GM23338 (cell line): ENCODE results near the gene SYPL2. TPM values are rescaled to one million over a fixed set of nuclear protein-coding genes. Genes with fewer than 3 reads are reported as not detected.

Source experiments
- ATAC-seq: fragments of 200-7000 bp; cut with Tn5 transposase; 3 replicates; pipeline ENCODE4 v1.9.1; 2020
- DNase-seq: peaks from one replicate; pipeline ENCODE4 v3.0.0-alpha.2; 2015; ENCODE audit warnings: low spot score
- H2AFZ ChIP-seq: fragments of 200-600 bp; sonication (generic); 2 replicates; pipeline ENCODE4 v1.8.0; 2016; ENCODE audit warnings: antibody characterized with exemption, mild to moderate bottlenecking, moderate library complexity
- H3F3A ChIP-seq: fragments of 200-600 bp; sonication (generic); replicated peaks from 2 replicates; pipeline ENCODE4 v1.8.0; 2017; ENCODE audit warnings: antibody characterized with exemption, mixed run types, low read depth
- H3K27ac ChIP-seq: fragments of 200-600 bp; sonication (generic); 2 replicates; pipeline ENCODE4 v1.6.1; 2016; ENCODE audit warnings: low read depth
- H3K27me3 ChIP-seq: fragments of 200-600 bp; sonication (generic); 2 replicates; pipeline ENCODE4 v1.8.0; 2016; ENCODE audit warnings: mild to moderate bottlenecking, mixed run types, moderate library complexity; ENCODE audit not compliant: insufficient read depth
- H3K36me3 ChIP-seq: fragments of 200-600 bp; sonication (generic); 2 replicates; pipeline ENCODE4 v1.8.0; 2016; ENCODE audit warnings: mild to moderate bottlenecking; ENCODE audit not compliant: insufficient read depth
- H3K4me1 ChIP-seq: fragments of 200-600 bp; sonication (generic); 2 replicates; pipeline ENCODE4 v1.8.0; 2016; ENCODE audit warnings: mild to moderate bottlenecking, moderate library complexity; ENCODE audit not compliant: insufficient read depth
- H3K4me2 ChIP-seq: fragments of 200-600 bp; sonication (generic); 2 replicates; pipeline ENCODE4 v1.7.1; 2017; ENCODE audit warnings: mixed run types
- H3K4me3 ChIP-seq: fragments of 200-600 bp; sonication (generic); 2 replicates; pipeline ENCODE4 v1.6.1; 2016; ENCODE audit warnings: mixed run types
- H3K79me2 ChIP-seq: fragments of 200-600 bp; sonication (generic); replicated peaks from 2 replicates; pipeline ENCODE4 v1.8.0; 2017; ENCODE audit warnings: mild to moderate bottlenecking; ENCODE audit not compliant: insufficient read depth
- H3K9me2 ChIP-seq: fragments of 200-600 bp; sonication (generic); 2 replicates; pipeline ENCODE4 v1.8.0; 2017; ENCODE audit not compliant: insufficient read depth
- H4K20me1 ChIP-seq: fragments of 200-600 bp; sonication (generic); replicated peaks from 2 replicates; pipeline ENCODE4 v1.8.0; 2017; ENCODE audit warnings: mild to moderate bottlenecking; ENCODE audit not compliant: insufficient read depth
- H3K27ac Mint-ChIP-seq: 2 replicates; pipeline ENCODE4 v1.8.0; 2020; ENCODE audit warnings: inconsistent platforms, mild to moderate bottlenecking, moderate library complexity, mixed read lengths
- H3K27me3 Mint-ChIP-seq: 3 replicates; pipeline ENCODE4 v1.8.0; 2022; ENCODE audit warnings: low read depth, mild to moderate bottlenecking, moderate library complexity, mixed read lengths, inconsistent platforms; ENCODE audit not compliant: insufficient read depth, poor library complexity
- H3K36me3 Mint-ChIP-seq: 3 replicates; pipeline ENCODE4 v1.8.0; 2021; ENCODE audit warnings: low read depth, mild to moderate bottlenecking, inconsistent platforms, moderate library complexity, mixed read lengths
- H3K4me1 Mint-ChIP-seq: 3 replicates; pipeline ENCODE4 v1.8.0; 2020; ENCODE audit warnings: mild to moderate bottlenecking, inconsistent platforms, mixed read lengths
- H3K4me3 Mint-ChIP-seq: 3 replicates; pipeline ENCODE4 v1.8.0; 2021; ENCODE audit warnings: moderate library complexity, mild to moderate bottlenecking, inconsistent platforms, mixed read lengths
- H3K9me3 Mint-ChIP-seq: 3 replicates; pipeline ENCODE4 v1.8.0; 2020; ENCODE audit warnings: moderate library complexity, mild to moderate bottlenecking, inconsistent platforms, mixed read lengths
- ETS1 ChIP-seq: IDR thresholded peaks from 2 replicates; pipeline ENCODE4 v1.6.1; 2016; ENCODE audit warnings: antibody characterized with exemption
- JUNB ChIP-seq: IDR thresholded peaks from one replicate; pipeline ENCODE4 v1.6.1; 2016; ENCODE audit warnings: antibody characterized with exemption; ENCODE audit not compliant: unreplicated experiment
- NANOG ChIP-seq: IDR thresholded peaks from 2 replicates; pipeline ENCODE4 v1.6.1; 2016; ENCODE audit warnings: antibody characterized with exemption, borderline replicate concordance
- POLR2AphosphoS5 ChIP-seq: IDR thresholded peaks from 2 replicates; pipeline ENCODE4 v1.6.1; 2016; ENCODE audit warnings: antibody characterized with exemption, low read depth
- REST ChIP-seq: IDR thresholded peaks from one replicate; pipeline ENCODE4 v1.6.1; 2018; ENCODE audit warnings: antibody characterized with exemption; ENCODE audit not compliant: unreplicated experiment
- STAT1 ChIP-seq: IDR thresholded peaks from one replicate; pipeline ENCODE4 v1.6.1; 2016; ENCODE audit warnings: antibody characterized with exemption; ENCODE audit not compliant: unreplicated experiment
- polyA plus RNA-seq: library from polyadenylated mRNA; unstranded; fragments of >200 nt; fragmentation: Nextera tagmentation; extraction: Ambion mirVana; gene quantifications from 2 replicates; pipeline ENCODE4 v1.2.1, GENCODE V29; 2016
- total RNA-seq: library from RNA; depleted of rRNA; stranded (reverse); fragments of >200 nt; shearing (Covaris generic); gene quantifications from 2 replicates; pipeline ENCODE4 v1.2.3, GENCODE V29; 2014

The SYPL2 gene
- total and polyA plus RNA-seq, 2 experiments from 2014 or later = 0.40 to 0.49 TPM

DNA sequence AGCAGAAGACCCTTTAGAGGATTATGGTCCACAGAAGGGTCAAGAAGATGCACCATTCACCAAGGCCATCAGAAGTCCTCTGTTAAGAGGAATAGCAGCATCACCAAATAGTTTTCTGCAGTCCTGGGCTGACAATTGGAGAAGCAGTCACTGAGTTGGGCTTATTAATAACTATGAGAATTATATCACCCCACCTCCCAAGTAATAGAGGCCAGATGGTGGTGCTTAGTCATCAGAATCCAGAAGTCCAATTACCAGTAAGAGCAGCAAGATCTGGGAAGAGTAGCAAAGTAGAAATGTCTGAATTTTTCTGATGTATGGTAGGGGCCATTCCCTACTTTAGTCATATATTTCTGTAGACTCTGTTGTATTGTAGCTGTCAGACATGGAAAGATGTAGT is 34.0 kb upstream of the SYPL2 start:
- Mint-ChIP-seq H3K27me3 (peaks cover 2% of the 10 kb centered on the region), H3K36me3 (peaks cover 5% of the 10 kb centered on the region; the same call in 2 of the 3 replicates), H3K27ac (no peak overlapping the region), H3K4me3 (no peak overlapping the region), H3K9me3 (peaks cover 21% of the 10 kb centered on the region), H3K4me1 (peaks cover 1% of the 10 kb centered on the region; the same call in 2 of the 3 replicates)
- ATAC-seq = no peak
- TF ChIP-seq JUNB (no peak), POLR2AphosphoS5 (no peak), NANOG (no peak), ETS1 (no peak)
- H3K4me1 ChIP-seq = no peaks in the 10 kb centered on the region
- no peak overlapping the region for H2AFZ ChIP-seq
- DNase-seq = no peak
- H3K27me3 ChIP-seq = no peaks in the 10 kb centered on the region
- H3F3A ChIP-seq = no peaks in the 10 kb centered on the region
- H3K4me3 ChIP-seq = no peak overlapping the region
- H3K9me2 ChIP-seq = peaks cover 4% of the 10 kb centered on the region; the same call in 1 of the 2 replicates
- no peak overlapping the region for H3K27ac ChIP-seq
- H3K36me3 ChIP-seq = no peaks in the 10 kb centered on the region
- no peaks in the 10 kb centered on the region for H4K20me1 ChIP-seq
- no peak overlapping the region for H3K4me2 ChIP-seq
- H3K79me2 ChIP-seq = peaks cover 7% of the 10 kb centered on the region

- H3K27me3 Mint-ChIP-seq = peaks cover 2% of the 10 kb centered on the region
- H3K27ac ChIP-seq = no peak overlapping the region
- H3K27ac Mint-ChIP-seq = no peak overlapping the region
- TF ChIP-seq ETS1 (no peak), JUNB (no peak), REST (no peak), STAT1 (no peak)
- H4K20me1 ChIP-seq = no peaks in the 10 kb centered on the region
- H3K27me3 ChIP-seq = no peaks in the 10 kb centered on the region
- no peak overlapping the region for H3K4me3 ChIP-seq
- no peak for DNase-seq
- H3K79me2 ChIP-seq = no peaks in the 10 kb centered on the region
- no peaks in the 10 kb centered on the region for H3F3A ChIP-seq
- ATAC-seq = no peak
- H3K9me3 Mint-ChIP-seq = peaks cover 21% of the 10 kb centered on the region
- H3K4me3 Mint-ChIP-seq = no peak overlapping the region
- H2AFZ ChIP-seq = no peak overlapping the region
- no peaks in the 10 kb centered on the region for H3K36me3 ChIP-seq
- no peaks in the 10 kb centered on the region for H3K4me1 ChIP-seq
- H3K36me3 Mint-ChIP-seq = peaks cover 5% of the 10 kb centered on the region; the same call in 2 of the 3 replicates
- no peaks in the 10 kb centered on the region for H3K4me1 Mint-ChIP-seq
- peaks cover 7% of the 10 kb centered on the region; the same call in 1 of the 2 replicates for H3K9me2 ChIP-seq
- no peak overlapping the region for H3K4me2 ChIP-seq
Observed at GRCh38 chr1:109433322-109433721, 33.0 kb upstream of the SYPL2 start.
